ENCODE data around the gene ANXA5.

DNA sequence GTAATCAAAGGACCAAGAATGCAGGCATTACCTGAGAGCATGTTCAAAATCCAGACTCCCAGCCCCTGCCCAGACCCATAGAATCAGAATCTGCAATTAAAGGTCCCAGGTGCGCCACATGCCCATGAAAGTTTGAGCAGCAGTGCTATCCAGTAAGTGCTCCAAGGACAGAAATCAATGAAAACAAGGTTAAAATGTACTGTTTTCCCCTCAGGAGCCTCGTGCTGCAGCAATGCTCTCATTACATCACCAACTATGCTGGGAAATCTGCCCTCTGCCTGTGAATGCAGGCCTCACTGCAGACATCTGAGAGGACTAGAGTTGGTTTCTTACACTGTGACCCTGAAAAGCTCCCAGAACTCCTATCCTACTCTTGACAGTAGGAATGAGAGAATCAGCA lies 21.1 kb downstream of the ANXA5 start:
- TF ChIP-seq, protein P1, sequence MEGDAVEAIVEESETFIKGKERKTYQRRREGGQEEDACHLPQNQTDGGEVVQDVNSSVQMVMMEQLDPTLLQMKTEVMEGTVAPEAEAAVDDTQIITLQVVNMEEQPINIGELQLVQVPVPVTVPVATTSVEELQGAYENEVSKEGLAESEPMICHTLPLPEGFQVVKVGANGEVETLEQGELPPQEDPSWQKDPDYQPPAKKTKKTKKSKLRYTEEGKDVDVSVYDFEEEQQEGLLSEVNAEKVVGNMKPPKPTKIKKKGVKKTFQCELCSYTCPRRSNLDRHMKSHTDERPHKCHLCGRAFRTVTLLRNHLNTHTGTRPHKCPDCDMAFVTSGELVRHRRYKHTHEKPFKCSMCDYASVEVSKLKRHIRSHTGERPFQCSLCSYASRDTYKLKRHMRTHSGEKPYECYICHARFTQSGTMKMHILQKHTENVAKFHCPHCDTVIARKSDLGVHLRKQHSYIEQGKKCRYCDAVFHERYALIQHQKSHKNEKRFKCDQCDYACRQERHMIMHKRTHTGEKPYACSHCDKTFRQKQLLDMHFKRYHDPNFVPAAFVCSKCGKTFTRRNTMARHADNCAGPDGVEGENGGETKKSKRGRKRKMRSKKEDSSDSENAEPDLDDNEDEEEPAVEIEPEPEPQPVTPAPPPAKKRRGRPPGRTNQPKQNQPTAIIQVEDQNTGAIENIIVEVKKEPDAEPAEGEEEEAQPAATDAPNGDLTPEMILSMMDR (IDR thresholded peaks at IDR 0.05), result peak in 5 of 6 experiments; percentile 23 to 42 (median 33)
- TF ChIP-seq POLR2A (IDR thresholded peaks at IDR 0.05), result no peak
